Sigmoid colon (tissue), 7 donors: Measurements from ENCODE around the gene TRIO. TPM values are rescaled to one million over a fixed set of nuclear protein-coding genes. Genes with fewer than 3 reads are reported as not detected.

Experiments used
- DNase-seq: peaks from one replicate; pipeline ENCODE4 v3.0.0-alpha.2; 2019
- H3K27ac ChIP-seq, 4 donors: fragments of 200-600 bp; sonication (generic); one replicate each; pipeline ENCODE4 v1.5.1; 2016 to 2019; ENCODE audit warnings: mild to moderate bottlenecking in 1 of 4
- H3K27me3 ChIP-seq, 3 donors: fragments of 200-600 bp; sonication (generic); one replicate each; pipeline ENCODE4 v1.5.1; 2019; ENCODE audit warnings: mild to moderate bottlenecking in 1 of 3
- H3K36me3 ChIP-seq, 4 donors: fragments of 200-600 bp; sonication (generic); one replicate each; pipeline ENCODE4 v1.5.1; 2016 to 2019
- H3K4me1 ChIP-seq, 4 donors: fragments of 200-600 bp; sonication (generic); one replicate each; pipeline ENCODE4 v1.5.1; 2017 to 2019
- H3K4me3 ChIP-seq, 4 donors: fragments of 200-600 bp; sonication (generic); one replicate each; pipeline ENCODE4 v1.5.1; 2017 to 2019; ENCODE audit warnings: mild to moderate bottlenecking in 2 of 4, moderate library complexity in 1 of 4
- H3K9me3 ChIP-seq, 4 donors: fragments of 200-600 bp in 3 of 4; sonication (generic) in 3 of 4; one replicate each; pipeline versions ENCODE4 v1.5.1 to v1.6.1; 2013 to 2019
- CTCF ChIP-seq, 4 experiments: fragments of 450-650 bp in 3 of 4; fragments of 200-600 bp in 1 of 4; IDR thresholded peaks; one replicate each; pipeline ENCODE4 v1.5.1; 2016 to 2019; ENCODE audit warnings: antibody characterized with exemption in 4 of 4, mild to moderate bottlenecking in 3 of 4, moderate library complexity in 2 of 4
- EP300 ChIP-seq, 4 donors: sonication (generic); formaldehyde crosslinking; IDR thresholded peaks; one replicate each; pipeline ENCODE4 v1.6.1; 2017; ENCODE audit warnings: antibody characterized with exemption in 4 of 4
- POLR2A ChIP-seq, 2 donors: fragments of 450-650 bp; IDR thresholded peaks; one replicate each; pipeline ENCODE4 v1.6.1; 2016; ENCODE audit warnings: antibody characterized with exemption in 2 of 2, mild to moderate bottlenecking in 2 of 2, moderate library complexity in 2 of 2
- POLR2AphosphoS5 ChIP-seq, 4 donors: sonication (generic); formaldehyde crosslinking; IDR thresholded peaks; one replicate each; pipeline ENCODE4 v1.6.1; 2017; ENCODE audit warnings: antibody characterized with exemption in 4 of 4
- WGBS, 2 donors: extraction: QIAGEN DNeasy Blood & Tissue Kit; methylation state at CpG; one replicate each; pipeline ENCODE4 v1.1.7; 2013; 5-methylcytosine and 5-hydroxymethylcytosine counted together
- intact Hi-C: fragments of 100-400 bp; cut with DNase I; formaldehyde crosslinking; loops from one replicate; pipeline ENCODE4 v1.15.1; 2023
- polyA plus RNA-seq, 3 donors: library from polyadenylated mRNA; stranded (reverse); fragments of 200-250 nt; gene quantifications; one replicate each; pipeline ENCODE4 v1.2.3, GENCODE V29; 2013
- total RNA-seq, 4 donors: library from RNA; depleted of rRNA; stranded (reverse); fragments of >200 nt; gene quantifications; one replicate each; pipeline ENCODE4 v1.1.0, GENCODE V29; 2016
- donor health status: healthy with polysubstance abuse.
- donor health status: Bipolar disorder and iron deficiency.
- donor health status: healthy.

TRIO gene
- total and polyA plus RNA-seq, 7 donors = 34.8 to 300 (median 119) TPM

GRCh38 chr5:14147210-14147609 lies 4.1 kb downstream of the TRIO start:
- H3K4me1 ChIP-seq = peaks cover 0 to 73% (median 61%) of the 10 kb centered on the region in 4 donors
- peak overlapping the region; percentile 91 to 99 (median 98) for H3K27ac ChIP-seq
- 23 to 53% methylated on average over 8 of the region's 8 CpGs for WGBS, 2 donors
- no peak for DNase-seq
- H3K9me3 ChIP-seq = no peaks in the 10 kb centered on the region
- no peak for TF ChIP-seq POLR2A (IDR thresholded peaks at IDR 0.05)
- peak in 3 of 4 donors; percentile 52 to 68 (median 58) for TF ChIP-seq EP300 (IDR thresholded peaks at IDR 0.05)
- peak; percentile 59 to 76 (median 70) for TF ChIP-seq POLR2AphosphoS5 (IDR thresholded peaks at IDR 0.05)
- no peak for TF ChIP-seq CTCF (IDR thresholded peaks at IDR 0.05)
- H3K4me3 ChIP-seq = peak overlapping the region in 1 of 4 donors; percentile 11
- intact Hi-C loops = loop anchor here (2.0 kb wide), 1 partner anchor 62 kb away; no protein-coding TSS in a partner anchor
- no peaks in the 10 kb centered on the region for H3K27me3 ChIP-seq
- H3K36me3 ChIP-seq = no peaks in the 10 kb centered on the region

GRCh38 chr5:14148483-14148882 lies 5.3 kb downstream of the TRIO start:
- 52 to 86% methylated on average over 5 of the region's 5 CpGs for WGBS, 2 donors
- no peak for DNase-seq
- Histone ChIP-seq H3K27me3 (no peaks in the 10 kb centered on the region), H3K36me3 (no peaks in the 10 kb centered on the region), H3K4me3 (no peak overlapping the region), H3K27ac (peak overlapping the region; percentile 10 to 99 (median 95)), H3K4me1 (peaks cover 0 to 80% (median 74%) of the 10 kb centered on the region in 4 donors), H3K9me3 (no peaks in the 10 kb centered on the region)
- TF ChIP-seq CTCF (IDR thresholded peaks at IDR 0.05) = no peak
- TF ChIP-seq POLR2AphosphoS5 (IDR thresholded peaks at IDR 0.05) = no peak
- TF ChIP-seq EP300 (IDR thresholded peaks at IDR 0.05) = no peak
- intact Hi-C loops = no loop called here

- no peak overlapping the region for H3K4me3 ChIP-seq
- no peaks in the 10 kb centered on the region for H3K36me3 ChIP-seq
- no peak for DNase-seq
- no peaks in the 10 kb centered on the region for H3K27me3 ChIP-seq
- WGBS, 2 donors = 41 to 70% methylated on average over 15 of the region's 15 CpGs
- no peaks in the 10 kb centered on the region for H3K9me3 ChIP-seq
- intact Hi-C loops = no loop called here
- peak overlapping the region; percentile 10 to 99 (median 95) for H3K27ac ChIP-seq
- no peak for TF ChIP-seq CTCF (IDR thresholded peaks at IDR 0.05)
- TF ChIP-seq EP300 (IDR thresholded peaks at IDR 0.05) = no peak
- no peak for TF ChIP-seq POLR2A (IDR thresholded peaks at IDR 0.05)
- no peak for TF ChIP-seq POLR2AphosphoS5 (IDR thresholded peaks at IDR 0.05)
- H3K4me1 ChIP-seq = peaks cover 0 to 85% (median 79%) of the 10 kb centered on the region in 4 donors
These were observed 5.9 kb downstream of the TRIO start for GRCh38 chr5:14148890-14149671.

GRCh38 chr5:14149672-14150274 lies 6.6 kb downstream of the TRIO start:
- DNase-seq = no peak
- TF ChIP-seq POLR2AphosphoS5 (IDR thresholded peaks at IDR 0.05) (no peak), EP300 (IDR thresholded peaks at IDR 0.05) (no peak), POLR2A (IDR thresholded peaks at IDR 0.05) (no peak), CTCF (IDR thresholded peaks at IDR 0.05) (no peak)
- Histone ChIP-seq H3K36me3 (no peaks in the 10 kb centered on the region), H3K27me3 (no peaks in the 10 kb centered on the region), H3K27ac (peak overlapping the region; percentile 10 to 99 (median 95)), H3K9me3 (no peaks in the 10 kb centered on the region), H3K4me1 (peaks cover 0 to 92% (median 86%) of the 10 kb centered on the region in 4 donors), H3K4me3 (no peak overlapping the region)
- intact Hi-C loops = no loop called here
- 63 to 78% methylated on average over 3 of the region's 3 CpGs for WGBS, 2 donors
